GM18526 (cell line): ENCODE results near the gene TAF1L.

Experiments used
- POLR2A ChIP-seq: IDR thresholded peaks from 3 replicates; pipeline ENCODE4 v1.6.1; 2011; ENCODE audit not compliant: insufficient read length; ENCODE audit errors: extremely low read depth

The TAF1L gene, protein sequence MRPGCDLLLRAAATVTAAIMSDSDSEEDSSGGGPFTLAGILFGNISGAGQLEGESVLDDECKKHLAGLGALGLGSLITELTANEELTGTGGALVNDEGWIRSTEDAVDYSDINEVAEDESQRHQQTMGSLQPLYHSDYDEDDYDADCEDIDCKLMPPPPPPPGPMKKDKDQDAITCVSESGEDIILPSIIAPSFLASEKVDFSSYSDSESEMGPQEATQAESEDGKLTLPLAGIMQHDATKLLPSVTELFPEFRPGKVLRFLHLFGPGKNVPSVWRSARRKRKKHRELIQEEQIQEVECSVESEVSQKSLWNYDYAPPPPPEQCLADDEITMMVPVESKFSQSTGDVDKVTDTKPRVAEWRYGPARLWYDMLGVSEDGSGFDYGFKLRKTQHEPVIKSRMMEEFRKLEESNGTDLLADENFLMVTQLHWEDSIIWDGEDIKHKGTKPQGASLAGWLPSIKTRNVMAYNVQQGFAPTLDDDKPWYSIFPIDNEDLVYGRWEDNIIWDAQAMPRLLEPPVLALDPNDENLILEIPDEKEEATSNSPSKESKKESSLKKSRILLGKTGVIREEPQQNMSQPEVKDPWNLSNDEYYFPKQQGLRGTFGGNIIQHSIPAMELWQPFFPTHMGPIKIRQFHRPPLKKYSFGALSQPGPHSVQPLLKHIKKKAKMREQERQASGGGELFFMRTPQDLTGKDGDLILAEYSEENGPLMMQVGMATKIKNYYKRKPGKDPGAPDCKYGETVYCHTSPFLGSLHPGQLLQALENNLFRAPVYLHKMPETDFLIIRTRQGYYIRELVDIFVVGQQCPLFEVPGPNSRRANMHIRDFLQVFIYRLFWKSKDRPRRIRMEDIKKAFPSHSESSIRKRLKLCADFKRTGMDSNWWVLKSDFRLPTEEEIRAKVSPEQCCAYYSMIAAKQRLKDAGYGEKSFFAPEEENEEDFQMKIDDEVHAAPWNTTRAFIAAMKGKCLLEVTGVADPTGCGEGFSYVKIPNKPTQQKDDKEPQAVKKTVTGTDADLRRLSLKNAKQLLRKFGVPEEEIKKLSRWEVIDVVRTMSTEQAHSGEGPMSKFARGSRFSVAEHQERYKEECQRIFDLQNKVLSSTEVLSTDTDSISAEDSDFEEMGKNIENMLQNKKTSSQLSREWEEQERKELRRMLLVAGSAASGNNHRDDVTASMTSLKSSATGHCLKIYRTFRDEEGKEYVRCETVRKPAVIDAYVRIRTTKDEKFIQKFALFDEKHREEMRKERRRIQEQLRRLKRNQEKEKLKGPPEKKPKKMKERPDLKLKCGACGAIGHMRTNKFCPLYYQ (N-terminal part only)

DNA sequence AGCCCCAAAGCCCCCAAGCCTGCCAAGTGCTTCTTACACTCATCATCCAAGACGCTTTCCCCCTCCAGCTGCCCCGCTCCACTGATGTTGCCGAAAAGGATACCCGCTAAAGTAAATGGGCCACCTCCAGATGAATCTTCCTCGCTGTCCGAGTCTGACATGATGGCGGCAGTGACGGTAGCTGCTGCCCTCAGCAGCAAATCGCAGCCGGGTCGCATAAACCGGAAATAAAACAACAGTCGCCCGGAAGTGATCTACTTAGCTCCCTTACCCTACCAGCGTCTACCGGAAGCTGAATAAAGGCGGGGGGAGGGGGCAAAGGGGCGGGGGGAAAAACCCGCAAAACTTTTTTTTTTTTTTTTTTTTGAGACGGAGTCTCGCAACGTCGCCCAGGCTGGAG lies at the start of gene TAF1L:
TSS of gene TAF1L (minus strand) at position 308 of the 400 bp plus-strand sequence. CDS start at position 218, 90 bp downstream.
- no peak for TF ChIP-seq POLR2A

DNA sequence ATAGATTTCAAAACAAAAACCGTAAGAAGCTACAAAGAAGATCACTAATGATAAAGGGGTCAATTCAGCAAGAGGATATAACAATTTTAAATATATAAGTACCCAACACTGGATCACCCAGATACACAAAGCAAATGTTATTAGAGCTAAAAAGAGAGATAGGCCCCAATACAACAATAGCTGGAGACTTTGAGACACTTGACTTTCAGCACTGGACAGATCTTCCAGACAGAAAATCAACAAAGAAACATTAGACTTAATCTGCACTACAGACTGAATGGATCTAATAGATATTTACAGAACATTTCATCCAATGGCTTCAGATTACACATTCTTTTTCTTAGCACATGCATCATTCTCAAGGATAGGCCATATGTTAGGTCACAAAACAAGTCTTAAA lies 46.3 kb upstream of the TAF1L start:
- TF ChIP-seq POLR2A: no peak

DNA sequence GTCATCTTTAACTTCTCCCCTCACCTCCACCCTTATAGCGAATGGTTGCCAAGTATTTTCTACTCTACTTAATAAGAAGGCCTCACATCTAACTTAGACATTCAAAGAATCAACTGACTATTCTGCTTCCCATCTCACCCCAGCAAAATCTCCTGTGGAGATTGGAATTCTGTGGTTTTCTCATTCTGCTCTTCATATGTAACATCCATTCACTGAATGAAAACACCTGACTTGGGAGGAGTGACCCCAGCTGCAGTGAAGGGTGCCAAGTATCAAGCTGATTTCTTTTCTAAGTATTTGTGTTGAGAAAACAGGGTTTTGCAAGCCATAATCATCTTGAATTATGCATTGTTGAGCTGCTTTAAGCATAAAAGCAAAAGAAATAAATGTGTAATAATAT lies 42.5 kb upstream of the TAF1L start:
- TF ChIP-seq POLR2A: no peak

DNA sequence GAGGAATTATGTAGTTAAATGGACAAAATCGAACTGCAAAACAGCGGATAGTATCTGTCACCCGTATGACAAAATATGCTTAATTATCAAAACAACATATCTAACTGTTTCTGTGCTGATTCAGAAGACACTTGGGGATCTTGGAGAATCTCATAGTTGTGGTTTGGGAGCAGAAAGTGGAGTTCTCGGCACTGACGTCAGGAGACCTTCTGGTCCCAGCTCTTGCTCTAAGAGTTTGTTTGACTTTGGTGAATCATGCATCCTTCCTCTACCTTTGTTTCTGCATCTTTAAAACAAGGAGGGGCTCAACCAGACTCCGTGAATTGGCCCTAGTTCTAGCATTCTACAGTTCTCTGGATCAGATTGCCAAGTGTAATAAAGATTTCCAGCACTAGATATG lies 37.0 kb upstream of the TAF1L start:
- no peak for TF ChIP-seq POLR2A

DNA sequence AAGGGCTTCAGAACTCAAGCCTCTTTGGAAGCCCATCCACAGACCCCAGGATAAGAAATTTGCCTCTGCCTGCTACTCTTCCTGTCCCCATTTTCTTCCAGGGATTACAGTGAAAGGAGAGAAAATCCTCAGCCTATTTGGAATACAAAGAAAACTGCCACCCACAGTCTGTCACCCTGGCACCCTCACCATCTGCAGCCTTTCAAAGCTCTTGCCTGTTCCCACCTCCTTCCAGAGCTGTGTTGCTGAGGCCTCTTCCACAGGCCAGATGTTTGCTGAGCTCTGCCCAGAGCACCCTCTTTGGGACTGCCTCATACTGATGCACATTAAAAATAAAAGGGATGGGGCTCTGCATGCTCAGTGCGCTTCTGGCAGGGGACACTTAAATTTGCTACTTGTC lies 35.9 kb upstream of the TAF1L start:
- TF ChIP-seq POLR2A: no peak

DNA sequence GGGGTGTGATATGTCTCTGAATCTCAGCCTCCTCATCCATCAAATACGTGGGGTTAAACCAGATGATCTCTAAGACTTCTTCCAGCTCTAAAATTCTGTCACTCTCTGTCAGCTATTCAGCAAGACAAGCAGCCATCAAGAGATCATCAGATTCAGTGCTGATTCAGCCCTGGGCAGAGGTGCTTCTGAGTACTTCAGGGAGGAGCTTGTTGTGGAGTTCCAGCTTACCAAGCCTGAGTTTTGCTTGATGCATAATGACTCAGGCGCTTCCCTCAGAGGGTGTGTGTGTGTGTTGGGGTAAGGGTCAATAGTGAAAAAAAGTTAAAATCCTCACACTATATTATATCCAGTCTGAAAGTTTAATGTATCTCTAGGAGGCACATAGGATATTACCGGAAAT lies 29.6 kb upstream of the TAF1L start:
- TF ChIP-seq POLR2A: no peak

DNA sequence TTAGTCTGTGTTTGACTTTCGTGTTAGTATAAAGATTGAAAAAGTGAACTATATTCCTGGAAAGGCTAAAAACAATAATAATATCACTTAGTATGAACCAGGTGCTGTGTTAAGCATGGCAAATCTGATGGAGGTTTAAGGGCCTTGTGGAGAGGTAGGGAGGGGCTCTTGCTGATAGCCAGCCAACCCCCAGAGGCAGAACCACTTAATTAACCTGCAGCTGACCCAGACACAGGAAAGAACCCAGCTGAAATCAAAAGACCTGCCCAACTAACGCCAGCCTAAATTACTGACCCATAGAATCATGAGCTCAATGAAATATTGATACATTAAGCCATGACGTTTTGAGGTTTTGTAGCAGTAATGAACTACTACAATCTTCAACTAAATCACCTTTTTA lies 28.3 kb upstream of the TAF1L start:
- TF ChIP-seq POLR2A: no peak

DNA sequence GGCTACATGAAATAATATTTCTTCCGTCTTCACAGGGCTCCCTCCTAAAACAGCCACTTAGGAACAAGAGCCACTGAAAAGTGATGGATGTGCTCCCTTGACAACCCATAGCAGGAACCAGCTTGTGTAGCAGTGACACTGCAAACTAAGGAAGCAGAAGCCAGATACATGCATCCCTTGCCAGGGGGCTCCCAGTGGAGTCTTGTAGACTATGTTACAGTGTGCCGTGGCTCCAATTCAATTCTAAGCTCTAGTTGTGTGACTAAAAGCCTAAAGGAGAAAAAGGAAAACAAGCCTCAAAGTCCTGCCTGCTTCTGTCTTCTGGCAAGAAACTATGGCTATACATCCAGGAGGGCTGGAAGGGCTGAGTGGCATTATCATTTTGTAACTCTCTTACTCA lies 12.2 kb upstream of the TAF1L start:
- TF ChIP-seq POLR2A: no peak

DNA sequence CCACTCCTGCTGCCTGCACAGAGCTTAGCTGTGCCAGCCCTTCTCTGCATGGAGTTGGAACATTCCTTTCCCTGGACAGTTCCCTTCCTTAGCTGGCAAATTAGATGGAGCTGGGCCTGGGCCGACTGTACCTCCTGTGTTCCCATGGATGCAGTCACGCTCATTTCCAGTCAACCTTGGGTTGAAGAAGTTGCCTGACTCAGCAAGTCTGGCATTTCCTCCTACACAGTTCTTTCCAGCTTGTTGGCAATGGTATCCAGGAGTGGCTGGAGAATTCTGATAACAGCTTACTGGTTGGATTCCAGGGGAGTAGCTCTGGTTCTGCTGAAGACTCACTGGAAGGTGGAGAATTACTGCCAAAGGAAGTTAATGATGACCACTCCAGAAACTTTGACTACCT lies 9.2 kb upstream of the TAF1L start:
- no peak for TF ChIP-seq POLR2A

DNA sequence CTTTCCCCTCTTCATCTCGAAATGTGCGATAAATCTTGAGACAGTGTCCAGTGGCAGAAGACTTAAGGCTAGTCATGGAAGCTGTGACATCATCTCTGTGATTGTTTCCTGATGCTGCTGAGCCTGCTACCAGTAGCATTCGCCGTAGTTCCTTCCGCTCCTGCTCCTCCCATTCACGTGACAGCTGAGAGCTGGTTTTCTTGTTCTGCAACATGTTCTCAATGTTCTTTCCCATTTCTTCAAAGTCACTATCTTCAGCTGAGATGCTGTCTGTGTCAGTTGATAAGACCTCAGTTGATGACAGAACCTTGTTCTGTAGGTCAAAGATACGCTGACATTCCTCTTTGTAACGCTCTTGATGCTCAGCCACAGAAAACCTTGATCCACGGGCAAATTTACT lies 3.5 kb downstream of the TAF1L start:
- TF ChIP-seq POLR2A: no peak

DNA sequence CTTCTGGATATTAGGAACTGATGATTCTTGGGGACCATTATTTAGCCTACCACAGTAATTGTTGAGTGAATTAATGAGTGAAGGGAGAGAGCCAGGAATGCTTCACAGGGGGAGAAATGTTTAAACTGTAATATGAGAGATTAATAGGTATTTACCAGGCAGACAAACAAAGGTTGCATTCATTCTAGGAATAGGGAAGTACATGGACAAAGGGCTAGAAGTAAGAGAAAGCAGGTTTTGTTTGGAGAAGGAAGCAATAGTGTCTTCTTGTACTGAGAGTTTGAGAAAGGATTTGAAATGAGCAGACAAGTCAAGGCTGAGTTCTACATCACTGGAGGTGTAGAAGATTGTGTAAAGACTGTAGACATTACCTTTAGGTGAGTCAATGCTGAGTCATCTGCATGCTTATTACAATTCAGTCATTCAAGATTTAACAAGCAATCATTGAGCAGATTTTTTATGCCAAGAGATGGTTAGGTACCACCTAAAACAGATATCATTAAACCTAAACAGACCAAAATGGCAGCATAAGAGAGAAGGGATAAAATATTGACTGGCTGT lies 8.0 kb downstream of the TAF1L start:
- no peak for TF ChIP-seq POLR2A

DNA sequence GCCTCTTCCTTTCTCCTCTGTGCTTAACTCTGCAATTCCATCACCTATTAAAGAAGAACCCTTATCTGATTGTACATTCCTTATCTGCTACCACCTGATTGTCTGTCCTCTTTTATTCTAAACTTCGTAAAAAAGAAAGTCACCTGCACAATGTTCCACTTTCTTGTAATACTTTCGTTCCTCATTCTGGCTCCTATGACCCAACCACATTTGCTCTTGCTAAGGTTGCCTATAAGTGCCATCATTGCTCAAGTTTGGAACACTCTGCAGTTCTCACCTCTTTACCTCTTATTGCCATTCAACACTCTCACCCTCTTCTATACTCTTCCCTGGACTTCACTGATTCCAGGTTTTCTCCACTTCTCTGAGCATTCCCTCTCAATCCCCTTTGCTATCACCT lies 10.1 kb downstream of the TAF1L start:
- no peak for TF ChIP-seq POLR2A

DNA sequence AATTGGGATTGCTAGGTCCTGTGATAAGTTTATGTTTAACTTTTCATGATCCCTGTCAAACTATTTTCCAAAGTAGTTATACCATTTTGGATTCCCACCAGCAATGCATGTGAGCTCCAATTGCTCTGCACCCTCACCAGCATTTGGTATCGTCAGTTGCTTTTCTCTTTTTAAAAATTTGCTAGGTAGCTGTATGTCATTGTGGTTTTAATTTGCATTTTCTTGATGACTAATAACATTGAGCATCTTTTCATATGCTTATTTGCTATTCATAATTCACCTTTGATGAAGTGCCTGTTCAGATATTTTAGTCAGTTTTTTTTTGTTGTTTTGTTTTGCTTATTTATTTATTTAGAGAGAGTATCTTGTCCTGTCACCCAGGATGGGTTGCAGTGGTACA lies 12.5 kb downstream of the TAF1L start:
- no peak for TF ChIP-seq POLR2A

DNA sequence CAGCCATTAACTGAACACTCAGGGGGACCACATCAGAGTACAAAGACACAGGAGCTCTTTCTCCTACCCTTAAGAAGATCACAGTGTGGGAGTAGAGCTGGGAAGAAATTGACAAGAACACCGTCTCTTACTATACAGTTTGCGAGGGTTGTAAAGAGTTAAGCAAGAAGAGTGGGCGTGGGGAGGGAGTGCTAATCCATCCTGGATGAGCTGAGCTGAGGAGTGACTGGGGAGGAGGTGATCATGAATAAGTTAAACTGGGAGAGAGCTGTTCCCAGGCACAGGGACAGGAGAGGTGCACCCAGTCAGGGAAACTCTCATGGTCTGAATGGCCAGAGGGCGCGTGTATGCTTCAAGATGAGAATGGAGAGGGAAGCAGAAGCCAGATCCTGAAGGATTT lies 17.2 kb downstream of the TAF1L start:
- TF ChIP-seq POLR2A: no peak

DNA sequence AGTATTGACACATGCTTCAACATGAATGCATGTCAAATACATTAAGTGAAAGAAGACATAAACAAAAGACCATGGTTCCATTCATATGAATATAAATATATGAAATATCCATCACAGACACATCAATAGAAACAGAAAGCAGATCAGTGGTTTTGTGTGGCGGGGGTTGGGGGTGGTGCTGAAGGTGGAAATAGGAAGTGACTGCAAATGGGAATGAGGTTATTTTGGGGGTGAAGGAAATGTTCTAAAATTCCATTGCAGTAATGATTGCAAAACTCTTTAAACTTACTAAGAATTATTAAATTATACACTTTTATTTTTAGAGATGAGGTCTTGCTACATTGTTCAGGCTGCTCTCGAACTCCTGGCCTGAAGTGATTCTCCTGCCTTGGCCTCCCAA lies 28.7 kb downstream of the TAF1L start:
- no peak for TF ChIP-seq POLR2A
